GM19438 (cell line): Measurements from ENCODE around the gene CCL1.
"Not testable (repeated sequence)": the region's sequence is repeated elsewhere in the genome, so short reads cannot be mapped to it uniquely, and the experiment has no call there.

Experiments
- ATAC-seq: cut with Tn5 transposase; IDR thresholded peaks from one replicate; pipeline ENCODE4 v1.9.1; 2021; ENCODE audit warnings: low read depth; ENCODE audit not compliant: unreplicated experiment

Gene CCL1

DNA sequence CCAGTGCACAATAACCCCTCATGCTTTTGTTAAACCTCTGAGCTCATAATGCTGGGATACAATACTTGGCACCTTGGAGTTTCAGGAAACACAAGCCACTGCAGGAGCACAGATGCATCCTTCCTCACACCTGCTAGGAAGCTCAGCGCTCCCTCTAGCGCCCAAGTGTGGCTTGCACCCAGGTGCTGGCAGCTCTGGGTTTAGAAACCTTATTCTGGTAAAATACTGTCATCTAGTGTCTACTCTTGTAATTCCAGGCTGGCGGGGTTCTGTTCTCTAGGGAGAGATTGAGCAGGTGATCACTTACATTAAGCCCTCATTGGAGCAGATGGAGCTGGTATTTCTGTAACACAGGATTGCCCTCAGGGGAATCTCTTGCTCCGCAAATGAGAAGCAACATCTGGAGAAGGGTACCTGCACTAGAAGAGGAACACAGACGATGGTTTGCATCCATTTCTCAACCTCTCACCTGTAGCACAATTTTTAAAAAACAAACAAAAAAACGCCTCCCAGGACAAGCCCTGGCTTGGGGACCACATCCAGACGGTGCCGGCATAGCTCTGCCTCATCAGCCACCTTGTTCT, 1.5 kb downstream of the CCL1 start:
- no peak for ATAC-seq

DNA sequence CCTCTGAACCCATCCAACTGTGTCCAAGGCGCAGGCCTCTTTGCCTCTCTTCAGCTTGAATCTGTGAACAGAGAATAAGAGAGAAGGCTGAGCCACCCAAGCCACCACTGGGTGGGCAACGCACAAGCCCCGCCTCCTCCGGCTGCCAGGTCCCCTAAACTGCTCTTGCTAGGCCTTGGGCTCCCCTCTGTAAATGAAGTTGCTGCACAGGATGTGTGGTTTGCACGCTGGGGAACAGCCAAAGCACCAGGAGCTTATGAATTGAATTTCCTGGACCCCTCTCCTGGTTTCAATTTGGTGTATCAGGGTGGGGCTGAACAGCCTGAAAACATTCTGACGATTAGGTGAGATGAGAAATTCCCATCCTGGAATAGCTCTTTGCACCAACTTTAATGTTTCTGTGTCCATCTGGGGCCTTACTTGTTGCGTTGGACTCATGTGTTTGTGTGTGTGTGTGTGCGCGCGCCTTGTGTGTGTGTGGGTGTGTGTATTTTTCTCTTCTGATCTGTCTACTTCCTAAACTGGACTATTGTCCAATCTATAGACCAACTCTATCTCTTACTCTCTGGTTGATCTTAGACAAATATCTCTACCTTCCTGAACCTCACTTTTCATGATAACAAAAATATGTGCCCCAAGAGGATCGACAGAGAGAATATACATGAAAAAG, 2.3 kb downstream of the CCL1 start:
- no peak for ATAC-seq

DNA sequence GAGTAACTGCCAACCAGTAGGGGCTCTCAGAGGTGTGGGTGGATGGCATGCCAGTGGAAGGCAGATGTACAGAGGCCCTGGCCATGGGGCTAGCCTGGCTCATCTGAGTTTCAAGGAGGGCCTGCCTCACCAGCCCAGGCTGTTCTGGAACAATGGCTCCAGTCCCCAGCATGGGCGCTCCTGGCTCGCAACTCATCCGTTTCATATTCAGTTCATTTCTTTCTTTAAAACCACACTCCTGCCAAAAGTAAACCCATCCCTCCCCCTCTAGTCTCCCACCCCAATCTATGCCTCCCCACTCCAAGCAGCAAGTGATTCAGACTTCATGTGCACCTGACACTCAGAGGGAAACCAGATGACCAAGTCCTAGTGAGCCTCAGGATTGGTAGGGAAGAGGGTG, 4.4 kb downstream of the CCL1 start:
- no peak for ATAC-seq

DNA sequence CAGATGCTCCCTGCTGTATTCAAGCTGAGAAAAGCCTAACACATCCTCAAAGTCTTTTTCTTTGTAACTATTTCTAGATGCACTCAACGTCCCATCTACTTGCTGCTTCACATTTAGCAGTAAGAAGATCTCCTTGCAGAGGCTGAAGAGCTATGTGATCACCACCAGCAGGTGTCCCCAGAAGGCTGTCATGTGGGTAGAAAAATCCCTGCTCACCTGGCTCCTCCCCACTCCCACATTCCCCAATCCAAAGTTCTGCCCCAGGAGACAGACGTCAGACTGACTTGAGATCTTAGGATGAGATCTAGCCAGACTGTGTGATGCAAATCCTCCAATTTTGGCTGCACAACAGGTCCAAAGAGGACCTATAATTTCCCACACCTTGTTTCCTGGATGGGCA, 5.6 kb downstream of the CCL1 start:
- ATAC-seq = no peak

DNA sequence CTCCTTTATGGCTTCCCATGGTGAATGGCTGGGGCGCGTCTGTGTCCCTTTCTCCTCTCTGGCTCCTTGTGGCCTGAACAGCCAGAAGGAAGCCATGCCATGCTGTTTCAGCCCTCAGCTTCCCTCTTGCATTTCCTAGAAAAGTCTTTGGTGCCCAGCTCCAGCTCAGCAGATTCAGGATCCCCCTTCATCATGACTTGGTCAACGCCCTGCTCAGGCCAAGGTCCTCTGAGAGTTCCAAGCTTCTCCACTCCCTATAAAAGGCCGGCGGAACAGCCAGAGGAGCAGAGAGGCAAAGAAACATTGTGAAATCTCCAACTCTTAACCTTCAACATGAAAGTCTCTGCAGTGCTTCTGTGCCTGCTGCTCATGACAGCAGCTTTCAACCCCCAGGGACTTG, 6.8 kb downstream of the CCL1 start, which contains the start of gene CCL13:
TSS of gene CCL13 (plus strand) at position 287 of the 400 bp plus-strand sequence. CDS start at position 334, 47 bp downstream.
- no peak for ATAC-seq

DNA sequence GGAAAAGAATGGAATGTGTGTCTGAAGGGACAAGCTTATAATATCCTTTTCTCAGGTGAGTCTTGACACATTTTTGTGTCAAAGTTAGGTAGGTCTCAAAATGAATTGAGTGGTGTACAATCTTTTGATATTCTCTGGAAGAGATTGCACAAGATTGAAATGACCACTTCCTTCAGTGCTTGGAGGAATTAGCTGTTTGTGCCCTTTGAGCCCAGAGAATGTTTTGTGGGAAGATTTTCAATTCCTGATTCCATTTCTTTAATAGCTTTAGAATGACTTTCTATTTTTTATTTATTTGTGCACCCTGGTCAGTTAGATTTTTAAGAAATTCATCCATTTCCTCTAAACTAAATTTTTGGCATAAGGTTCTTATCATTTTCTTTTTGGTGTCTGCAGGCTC, 8.4 kb downstream of the CCL1 start:
- ATAC-seq = no peak

DNA sequence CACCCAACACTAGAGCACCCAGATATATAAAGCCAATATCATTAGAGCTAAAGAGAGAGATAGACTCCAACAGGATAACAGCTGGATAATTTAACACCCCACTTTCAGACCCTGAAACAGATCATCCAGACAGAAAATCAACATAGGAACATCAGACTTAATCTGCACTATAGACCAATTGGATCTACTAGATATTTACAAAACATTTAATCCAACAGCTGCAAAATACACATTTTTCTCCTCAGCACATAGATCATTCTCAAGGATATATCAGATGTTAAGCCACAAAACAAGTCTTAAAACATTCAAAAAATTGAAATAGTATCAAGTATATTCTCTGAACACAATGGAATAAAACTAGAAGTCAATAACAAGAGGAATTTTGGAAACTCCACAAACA, 10.8 kb downstream of the CCL1 start:
- ATAC-seq = no peak

DNA sequence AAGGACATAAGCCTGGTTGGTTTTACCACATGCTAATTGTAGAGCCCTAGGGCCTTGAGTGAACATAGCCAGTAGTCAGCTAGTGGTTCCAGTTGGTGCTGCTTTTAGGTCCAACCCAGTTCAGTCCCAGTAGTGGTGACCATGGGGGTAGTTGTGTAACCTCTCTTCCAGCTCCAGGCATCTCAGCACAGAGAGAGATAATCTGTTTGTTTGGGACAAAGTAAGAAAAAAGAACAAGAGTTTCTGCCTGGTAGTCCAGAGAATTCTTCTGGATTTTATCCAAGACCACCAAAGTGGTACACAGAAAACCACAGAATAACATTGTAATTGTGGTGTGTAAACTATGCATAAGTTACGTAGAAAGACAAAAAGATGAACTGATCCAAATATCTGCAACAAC, 11.9 kb downstream of the CCL1 start:
- ATAC-seq = no peak

DNA sequence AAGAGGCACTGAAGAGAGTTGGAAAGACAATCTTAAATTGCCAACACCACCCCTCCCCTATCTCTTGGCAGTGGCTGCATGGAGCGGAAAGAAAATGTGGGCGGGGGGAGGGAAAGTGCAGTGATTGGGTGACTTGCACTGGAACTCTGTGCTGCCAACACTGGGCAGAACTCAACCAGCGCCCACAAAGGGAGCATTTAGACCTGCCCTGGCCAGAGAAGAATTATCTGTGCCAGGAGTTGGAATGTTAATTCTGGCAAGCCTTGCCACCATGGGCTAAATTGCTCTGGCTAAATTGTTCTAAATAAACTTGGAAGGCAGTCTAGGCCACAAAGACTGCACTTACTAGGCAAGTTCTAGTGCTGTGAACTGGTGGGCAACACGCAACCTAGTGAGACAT, 13.3 kb downstream of the CCL1 start:
- ATAC-seq = no peak

DNA sequence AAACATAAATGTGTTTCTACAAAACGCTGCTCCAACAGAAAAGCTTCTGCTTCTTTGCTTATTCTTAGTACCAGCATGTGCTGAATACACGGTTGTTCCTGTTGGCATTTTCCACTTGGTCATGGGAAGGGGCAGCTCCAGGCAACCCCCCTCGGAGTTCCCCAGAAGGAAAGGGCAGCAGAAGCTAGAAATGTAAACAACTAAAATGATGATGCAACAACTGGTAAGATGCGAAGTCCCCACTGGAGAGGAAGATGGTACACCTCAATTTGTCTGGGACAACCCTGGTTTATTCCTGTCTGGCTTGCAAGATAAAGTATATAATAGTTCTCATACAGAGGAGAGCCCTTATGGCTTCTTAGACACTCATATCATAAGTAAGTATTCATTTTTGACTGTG, 16.0 kb downstream of the CCL1 start:
- no peak for ATAC-seq

DNA sequence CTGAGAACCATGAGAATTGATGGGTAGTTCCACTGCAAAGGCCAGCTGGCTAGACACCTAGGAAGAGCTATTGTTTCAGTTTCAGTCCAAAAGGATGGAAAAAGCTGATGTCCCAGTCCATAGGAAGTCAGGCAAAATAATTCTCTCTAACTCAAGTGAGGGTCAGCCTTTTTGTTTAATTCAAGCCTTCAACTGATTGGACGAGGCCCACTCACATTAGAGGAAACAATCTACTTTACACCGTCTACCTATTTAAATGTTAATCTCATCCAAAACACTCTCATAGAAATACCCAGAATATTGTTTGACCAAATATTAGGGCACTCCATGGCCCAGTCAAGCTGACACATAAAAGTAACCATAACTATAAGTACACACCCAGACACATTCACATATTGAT, 21.1 kb downstream of the CCL1 start:
- ATAC-seq = no peak

DNA sequence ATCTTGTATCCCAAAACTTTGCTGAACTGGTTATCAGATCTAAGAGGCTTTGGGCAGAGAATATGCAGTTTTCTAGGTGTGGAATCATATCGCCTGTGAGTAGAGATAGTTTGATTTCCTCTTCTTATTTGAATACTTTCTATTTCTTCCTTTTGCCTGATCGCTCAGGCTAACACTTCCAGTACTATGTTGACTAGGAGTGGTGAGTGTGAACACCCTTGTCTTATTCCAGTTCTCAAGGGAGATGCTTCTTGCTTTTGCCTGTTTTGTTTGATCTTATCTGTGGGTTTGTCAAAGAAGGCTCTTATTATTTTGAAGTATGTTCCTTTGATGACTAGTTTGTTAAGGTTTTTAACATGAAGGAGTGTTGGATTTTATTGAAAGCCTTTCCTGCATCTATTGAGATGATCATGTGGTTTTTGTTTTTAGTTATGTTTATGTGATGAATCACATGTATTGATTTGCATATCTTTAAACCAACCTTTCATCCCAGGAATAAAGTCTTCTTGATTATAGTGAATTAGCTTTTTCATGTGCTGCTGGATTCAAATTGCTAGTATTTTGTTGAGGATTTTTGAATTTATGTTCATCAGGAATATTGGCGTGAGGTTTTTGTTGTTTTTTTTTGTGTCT, 23.8 kb downstream of the CCL1 start:
- ATAC-seq = no peak

DNA sequence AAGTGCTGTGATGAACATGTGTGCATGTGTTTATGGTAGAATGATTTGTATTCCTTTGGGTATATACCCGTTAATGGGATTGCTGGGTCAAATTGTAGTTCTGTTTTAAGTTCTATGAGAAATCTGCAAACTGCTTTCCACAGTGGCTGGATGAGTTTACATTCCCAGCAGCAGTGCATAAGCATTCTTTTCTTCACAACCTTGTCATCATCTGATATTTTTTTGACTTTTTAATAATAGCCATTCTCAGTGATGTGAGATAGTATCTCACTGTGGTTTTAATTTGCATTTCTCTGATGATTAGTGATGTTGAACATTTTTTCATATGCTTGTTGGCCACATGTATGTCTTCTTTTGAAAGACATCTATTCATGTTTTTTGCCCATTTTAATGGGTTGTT, 25.3 kb downstream of the CCL1 start:
- ATAC-seq = no peak

DNA sequence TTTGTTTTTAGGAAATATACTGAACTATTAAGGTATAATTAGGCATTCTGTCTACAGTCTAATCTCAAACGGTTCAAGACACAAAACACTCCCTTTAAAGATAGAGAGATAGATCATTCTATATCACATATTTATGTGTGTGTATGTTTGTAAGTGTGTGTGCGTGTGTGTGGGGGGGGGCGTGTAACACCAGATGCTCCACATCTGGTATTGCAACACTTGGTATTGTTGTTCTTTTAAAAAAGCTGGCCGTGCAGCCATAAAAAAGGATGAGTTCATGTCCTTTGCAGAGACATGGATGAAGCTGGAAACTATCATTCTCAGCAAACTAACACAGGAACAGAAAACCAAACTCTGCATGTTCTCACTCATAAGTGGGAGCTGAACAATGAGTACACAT, 35.5 kb downstream of the CCL1 start:
- ATAC-seq = not testable (repeated sequence)

DNA sequence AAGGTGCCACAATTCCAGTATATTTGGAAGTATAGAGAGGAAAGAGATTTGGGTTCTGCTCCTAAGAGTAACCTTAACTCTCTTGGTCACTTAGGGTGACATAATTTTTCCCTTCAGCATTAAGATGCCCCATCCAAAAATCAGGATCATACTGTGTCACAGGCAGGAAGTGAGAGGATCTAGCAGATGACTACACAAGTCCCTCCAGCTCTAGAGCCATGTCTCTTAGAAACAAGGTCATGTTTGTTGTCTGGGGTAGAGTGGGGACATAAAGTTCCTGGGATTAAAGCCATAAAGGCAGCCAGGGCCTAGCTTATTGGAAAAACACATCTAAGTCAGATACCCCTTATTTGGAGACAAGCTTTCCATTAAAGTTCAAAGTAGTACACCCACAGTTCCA, 41.1 kb downstream of the CCL1 start:
- ATAC-seq = no peak

DNA sequence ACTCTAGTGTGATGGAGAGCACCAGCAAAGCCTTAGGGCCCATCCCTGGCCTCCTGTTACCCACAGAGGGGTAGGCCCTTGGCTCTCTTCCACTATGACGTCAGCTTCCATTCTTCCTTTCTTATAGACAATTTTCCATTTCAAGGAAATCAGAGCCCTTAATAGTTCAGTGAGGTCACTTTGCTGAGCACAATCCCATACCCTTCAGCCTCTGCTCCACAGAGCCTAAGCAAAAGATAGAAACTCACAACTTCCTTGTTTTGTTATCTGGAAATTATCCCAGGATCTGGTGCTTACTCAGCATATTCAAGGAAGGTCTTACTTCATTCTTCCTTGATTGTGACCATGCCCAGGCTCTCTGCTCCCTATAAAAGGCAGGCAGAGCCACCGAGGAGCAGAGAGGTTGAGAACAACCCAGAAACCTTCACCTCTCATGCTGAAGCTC, 44.0 kb downstream of the CCL1 start, which contains the start of gene CCL8:
TSS of gene CCL8 (plus strand) at position 397 of the 445 bp plus-strand sequence. CDS start 67 bp downstream, outside the sequence.
- ATAC-seq = no peak

DNA sequence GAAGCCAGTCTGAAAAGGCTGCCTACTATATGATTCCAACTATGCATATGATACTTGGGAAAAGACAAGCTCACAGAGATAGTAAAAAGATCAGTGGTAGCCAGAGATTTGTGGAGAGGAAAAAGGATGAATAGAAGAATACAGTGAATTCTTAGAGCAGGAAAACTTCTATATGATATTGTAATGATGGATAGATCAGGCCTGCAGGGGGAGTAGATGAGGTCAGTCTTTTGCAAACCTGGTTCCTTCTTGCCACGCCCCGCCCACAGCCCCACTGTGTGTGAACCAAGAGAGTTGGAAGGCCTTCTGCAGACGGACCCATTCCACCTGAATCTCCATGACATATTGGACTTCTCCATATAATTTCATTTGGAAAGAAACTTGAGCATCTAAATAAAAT, 44.6 kb downstream of the CCL1 start:
- ATAC-seq = no peak

DNA sequence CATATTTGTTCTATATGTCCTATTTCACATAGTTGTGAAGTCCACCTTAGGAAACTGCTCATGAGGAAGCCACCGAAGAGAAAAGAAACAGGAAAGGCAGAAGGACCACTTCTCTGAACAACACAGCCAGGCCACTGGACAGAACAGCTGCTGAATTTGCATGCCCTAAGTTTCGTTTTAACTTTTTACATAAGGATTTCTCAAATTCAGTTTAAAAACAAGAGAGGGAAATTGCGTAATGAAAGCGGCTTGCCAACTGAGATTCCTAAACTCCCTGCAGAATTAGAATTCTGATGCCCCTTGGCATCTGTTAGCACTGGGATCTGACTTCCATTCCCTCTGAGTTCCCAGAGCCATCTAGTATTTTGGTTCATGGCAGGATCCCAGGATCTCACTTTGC, 48.8 kb downstream of the CCL1 start:
- ATAC-seq = no peak

DNA sequence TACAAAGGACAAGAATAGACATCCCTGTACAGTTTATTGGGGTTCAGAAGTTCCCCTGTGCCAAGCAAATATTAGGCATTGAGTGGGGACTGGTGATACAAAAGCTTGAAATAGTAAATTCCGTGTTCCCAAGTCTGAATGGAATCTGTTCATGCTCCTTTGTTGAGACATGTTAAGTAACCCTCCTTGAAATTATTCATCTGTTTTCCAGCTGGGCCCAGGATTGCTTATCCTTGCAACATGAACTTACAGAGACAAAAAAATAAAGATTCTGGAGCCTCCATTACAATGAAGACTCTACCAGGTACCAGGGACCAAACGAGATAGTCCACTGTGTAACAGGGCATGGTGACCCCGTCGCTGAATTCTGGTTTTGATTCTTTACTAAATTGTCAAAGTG, 49.9 kb downstream of the CCL1 start:
- no peak for ATAC-seq

DNA sequence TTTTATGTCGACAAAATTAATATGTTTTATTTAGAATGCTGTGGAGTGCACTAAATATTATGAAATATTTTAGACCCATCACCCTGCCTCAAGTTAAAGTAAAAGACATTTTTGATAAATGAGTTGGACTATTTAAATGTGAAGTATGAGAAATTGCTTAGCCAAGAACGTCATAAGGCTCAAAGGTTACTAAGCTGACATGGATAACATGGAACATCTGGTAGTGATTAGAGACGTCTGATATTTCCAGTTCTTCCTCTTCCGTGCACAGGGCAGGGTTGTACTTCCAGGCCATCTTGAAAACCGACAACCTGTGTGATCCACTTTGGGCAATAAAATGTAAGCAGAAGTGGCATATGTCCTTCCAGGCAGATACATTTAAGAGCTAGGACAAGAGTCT, 51.0 kb downstream of the CCL1 start:
- ATAC-seq = no peak

DNA sequence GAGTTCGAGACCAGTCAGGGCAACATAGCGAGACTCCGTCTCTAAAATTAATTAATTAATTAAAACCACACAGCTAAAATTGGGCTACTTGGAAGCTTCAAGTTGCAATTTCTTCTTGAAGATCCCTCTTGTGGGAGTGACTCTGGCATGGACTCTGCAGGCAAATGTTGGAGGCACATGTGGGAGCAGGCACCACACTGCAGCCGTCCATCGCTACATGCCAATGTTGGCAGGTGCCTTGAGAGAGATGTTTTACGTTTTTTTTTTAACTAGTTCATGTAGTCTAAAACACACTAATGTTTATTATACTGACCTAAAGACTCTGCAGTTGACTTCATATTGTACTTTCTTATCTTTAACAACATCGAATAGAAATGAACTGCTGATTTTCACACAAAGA, 51.7 kb downstream of the CCL1 start:
- no peak for ATAC-seq
